ENCODE measurements around the gene PGAP1. TPM values are rescaled to one million over a fixed set of nuclear protein-coding genes. Genes with fewer than 3 reads are reported as not detected.
"Not testable (repeated sequence)": the region's sequence is repeated elsewhere in the genome, so short reads cannot be mapped to it uniquely, and the experiment has no call there.

Gene PGAP1
- polyA plus RNA-seq, 1 of the 3 experiments (the other 2 are of a cell fraction) = 3.4 TPM

- H3K4me1 ChIP-seq (ENCODE audit: control insufficient read depth in 1 of 2, insufficient read depth in 2 of 2, low read depth in 1 of 2, low read length in 1 of 2) = no peaks in the 10 kb centered on the region
- no peak for TF ChIP-seq GABPA (IDR thresholded peaks at IDR 0.05; ENCODE audit: low read depth)
- TF ChIP-seq RCOR1 (IDR thresholded peaks at IDR 0.05; ENCODE audit: low read length) = no peak
- H3K9me3 ChIP-seq = 0 out of 2 replicates have a peak, but pooled peaks cover 6% of the 10 kb centered on the region
- H3K27me3 ChIP-seq (ENCODE audit: insufficient read depth) = no peaks in the 10 kb centered on the region
- H2AFZ ChIP-seq (ENCODE audit: low read depth) = no peak overlapping the region
- no peak overlapping the region for H3K4me2 ChIP-seq
- no peak overlapping the region for H3K9ac ChIP-seq
- ChIA-PET POLR2A (no interaction called here), CTCF (interaction anchor here (1.1 kb wide), 1 partner anchor 24 kb away, joined by 3 read pairs; no protein-coding TSS in a partner anchor)
- H3K4me3 ChIP-seq (ENCODE audit: low read depth in 2 of 2, low read length in 1 of 2) = no peak overlapping the region
- H3K36me3 ChIP-seq (replicated peaks in 1 of 2; ENCODE audit: control insufficient read depth in 1 of 2, insufficient read depth in 2 of 2, low read length in 1 of 2) = peaks cover 60 to 65% of the 10 kb centered on the region in 2 experiments
- 89% methylated on average over 4 of the region's 4 CpGs for WGBS (ENCODE audit: low lambda C conversion rate)
- H3K79me2 ChIP-seq (ENCODE audit: insufficient read depth) = peaks cover 25% of the 10 kb centered on the region
- no peaks in the 10 kb centered on the region for H3K9me2 ChIP-seq
- H3K27ac ChIP-seq (ENCODE audit: low read depth in 2 of 2, low read length in 1 of 2) = no peak overlapping the region
- no peaks in the 10 kb centered on the region for H4K20me1 ChIP-seq (ENCODE audit: insufficient read depth)
- H3F3A ChIP-seq (replicated peaks; ENCODE audit: insufficient read depth) = peaks cover 18% of the 10 kb centered on the region
- DNase-seq = no peak
These were observed 11.5 kb downstream of the PGAP1 start for GRCh38 chr2:196914867-196915460.

- ChIA-PET CTCF (no interaction called here), POLR2A (no interaction called here)
- H3K27ac ChIP-seq (ENCODE audit: low read depth in 2 of 2, low read length in 1 of 2) = no peak overlapping the region
- DNase-seq = no peak
- 94% methylated on average over 1 of the region's 1 CpG for WGBS (ENCODE audit: low lambda C conversion rate)
- no peaks in the 10 kb centered on the region for H3K4me1 ChIP-seq (ENCODE audit: control insufficient read depth in 1 of 2, insufficient read depth in 2 of 2, low read depth in 1 of 2, low read length in 1 of 2)
- TF ChIP-seq GATA2 (CRISPR knock-in tag; IDR thresholded peaks at IDR 0.05) (no peak), NFIC (IDR thresholded peaks at IDR 0.05; ENCODE audit: borderline replicate concordance) (no peak), RCOR1 (IDR thresholded peaks at IDR 0.05; ENCODE audit: low read length) (no peak), FOXM1 (IDR thresholded peaks at IDR 0.05; ENCODE audit: low read depth) (no peak), PBX3 (IDR thresholded peaks at IDR 0.05) (no peak), FOXJ3 (CRISPR knock-in tag; IDR thresholded peaks at IDR 0.05) (no peak), REST (IDR thresholded peaks at IDR 0.05; ENCODE audit: low read depth, low read length) (no peak), NRF1 (IDR thresholded peaks at IDR 0.05; ENCODE audit: low read depth, low read length) (no peak), CHD2 (IDR thresholded peaks at IDR 0.05; ENCODE audit: low read length, partially characterized antibody) (no peak), TEAD4 (IDR thresholded peaks at IDR 0.05; ENCODE audit: borderline replicate concordance, insufficient read depth) (no peak), MXI1 (IDR thresholded peaks at IDR 0.05; ENCODE audit: low read depth, low read length) (no peak), IRF3 (IDR thresholded peaks at IDR 0.05; ENCODE audit: low read depth, low read length) (no peak), EP300 (IDR thresholded peaks at IDR 0.05; ENCODE audit: borderline replicate concordance in 1 of 2, low read depth in 1 of 2, low read length in 1 of 2) (no peak), FOSL2 (IDR thresholded peaks at IDR 0.05; ENCODE audit: borderline replicate concordance, low read depth) (no peak), MEF2A (IDR thresholded peaks at IDR 0.05; ENCODE audit: borderline replicate concordance, low read depth) (no peak), POLR2AphosphoS5 (IDR thresholded peaks at IDR 0.05; ENCODE audit: low read depth, low read length) (no peak), SMC3 (IDR thresholded peaks at IDR 0.05; ENCODE audit: low read depth, low read length) (no peak), RXRA (IDR thresholded peaks at IDR 0.05; ENCODE audit: borderline replicate concordance, low read depth) (no peak)
- H4K20me1 ChIP-seq (ENCODE audit: insufficient read depth) = no peaks in the 10 kb centered on the region
- no peak overlapping the region for H3K4me2 ChIP-seq
- H3K9me2 ChIP-seq = no peaks in the 10 kb centered on the region
- H3K79me2 ChIP-seq (ENCODE audit: insufficient read depth) = peaks cover 13% of the 10 kb centered on the region
- no peak overlapping the region for H3K9ac ChIP-seq
- H3F3A ChIP-seq (replicated peaks; ENCODE audit: insufficient read depth) = peaks cover 18% of the 10 kb centered on the region
- H2AFZ ChIP-seq (ENCODE audit: low read depth) = no peak overlapping the region
- H3K36me3 ChIP-seq (replicated peaks in 1 of 2; ENCODE audit: control insufficient read depth in 1 of 2, insufficient read depth in 2 of 2, low read length in 1 of 2) = peaks cover 47 to 54% of the 10 kb centered on the region in 2 experiments
- H3K4me3 ChIP-seq (ENCODE audit: low read depth in 2 of 2, low read length in 1 of 2) = no peak overlapping the region
- no peaks in the 10 kb centered on the region for H3K27me3 ChIP-seq (ENCODE audit: insufficient read depth)
- H3K9me3 ChIP-seq = 0 out of 2 replicates have a peak, but pooled peaks cover 6% of the 10 kb centered on the region
These were observed 12.8 kb downstream of the PGAP1 start for GRCh38 chr2:196913691-196914090.

- H3K27me3 ChIP-seq (ENCODE audit: insufficient read depth); H3K4me3 ChIP-seq (ENCODE audit: low read depth in 2 of 2, low read length in 1 of 2); CTCF ChIA-PET; H3F3A ChIP-seq (replicated peaks; ENCODE audit: insufficient read depth); H3K79me2 ChIP-seq (ENCODE audit: insufficient read depth); H3K4me2 ChIP-seq; H3K4me1 ChIP-seq (ENCODE audit: control insufficient read depth in 1 of 2, insufficient read depth in 2 of 2, low read depth in 1 of 2, low read length in 1 of 2); H3K9ac ChIP-seq; H3K9me2 ChIP-seq; H2AFZ ChIP-seq (ENCODE audit: low read depth); POLR2A ChIA-PET; H3K27ac ChIP-seq (ENCODE audit: low read depth in 2 of 2, low read length in 1 of 2); H3K9me3 ChIP-seq; H4K20me1 ChIP-seq (ENCODE audit: insufficient read depth); H3K36me3 ChIP-seq (replicated peaks in 1 of 2; ENCODE audit: control insufficient read depth in 1 of 2, insufficient read depth in 2 of 2, low read length in 1 of 2); DNase-seq: not testable (repeated sequence)
- WGBS (ENCODE audit: low lambda C conversion rate) = 92% methylated on average over 8 of the region's 15 CpGs
These were observed 21.1 kb downstream of the PGAP1 start for GRCh38 chr2:196905365-196905764.
